SU-DHL-6 (cell line): ENCODE results near the gene THEM5.

Experiments
- CTCF ChIP-seq: fragments of 200-600 bp; sonication (generic); IDR thresholded peaks from one replicate; pipeline ENCODE4 v1.5.1; 2017; ENCODE audit warnings: antibody characterized with exemption, mild to moderate bottlenecking, low read length, moderate library complexity; ENCODE audit not compliant: insufficient read depth, poor library complexity, severe bottlenecking
- EZH2phosphoT487 ChIP-seq: fragments of 200-600 bp; sonication (generic), shearing (Covaris generic); conservative IDR thresholded peaks from 2 replicates; pipeline ENCODE4 v1.6.1; 2018; ENCODE audit warnings: mild to moderate bottlenecking, antibody characterized with exemption, low read length, moderate library complexity, mixed read lengths

GRCh38 chr1:151867765-151868411, 14.4 kb upstream of the THEM5 start:
- TF ChIP-seq CTCF: no peak
- TF ChIP-seq EZH2phosphoT487: no peak
